Activated T-helper 2 cell treated with anti-CD3 and anti-CD28 coated beads, Interferon-gamma antibody, Interleukin-2, Interleukin-4, amounts not matched to agents 10 μg/mL and 5 μg/mL and 100 μg/mL, durations not matched to agents 14 hours and 24 hours and 36 hours (primary cell): ENCODE measurements around the gene DUSP10. TPM values are rescaled to one million over a fixed set of nuclear protein-coding genes. Genes with fewer than 3 reads are reported as not detected.

Source experiments
- DNase-seq: peaks from one replicate; pipeline ENCODE4 v3.0.0; 2021; ENCODE audit warnings: low spot score
- H3K27ac Mint-ChIP-seq: one replicate; pipeline ENCODE4 v1.8.0; 2021; ENCODE audit warnings: mixed read lengths
- H3K27me3 Mint-ChIP-seq: one replicate; pipeline ENCODE4 v1.8.0; 2021; ENCODE audit warnings: low read depth, mixed read lengths
- H3K36me3 Mint-ChIP-seq: one replicate; pipeline ENCODE4 v1.8.0; 2021; ENCODE audit warnings: low read depth, mixed read lengths
- H3K4me1 Mint-ChIP-seq: one replicate; pipeline ENCODE4 v1.8.0; 2021; ENCODE audit warnings: low read depth, mixed read lengths
- H3K4me3 Mint-ChIP-seq: one replicate; pipeline ENCODE4 v1.8.0; 2021; ENCODE audit warnings: low read depth, mild to moderate bottlenecking, moderate library complexity, mixed read lengths
- H3K9me3 Mint-ChIP-seq: one replicate; pipeline ENCODE4 v1.8.0; 2021; ENCODE audit warnings: mixed read lengths
- intact Hi-C: fragments of 100-400 bp; cut with micrococcal nuclease; formaldehyde crosslinking; loops from one replicate; pipeline ENCODE4 v1.15.1; 2023
- total RNA-seq: library from RNA; stranded (reverse); gene quantifications from 2 replicates; pipeline ENCODE4 v1.2.3, GENCODE V29; 2022

Gene DUSP10
- total RNA-seq, 1 donor from 2014 or later, result 21.7 TPM

DNA sequence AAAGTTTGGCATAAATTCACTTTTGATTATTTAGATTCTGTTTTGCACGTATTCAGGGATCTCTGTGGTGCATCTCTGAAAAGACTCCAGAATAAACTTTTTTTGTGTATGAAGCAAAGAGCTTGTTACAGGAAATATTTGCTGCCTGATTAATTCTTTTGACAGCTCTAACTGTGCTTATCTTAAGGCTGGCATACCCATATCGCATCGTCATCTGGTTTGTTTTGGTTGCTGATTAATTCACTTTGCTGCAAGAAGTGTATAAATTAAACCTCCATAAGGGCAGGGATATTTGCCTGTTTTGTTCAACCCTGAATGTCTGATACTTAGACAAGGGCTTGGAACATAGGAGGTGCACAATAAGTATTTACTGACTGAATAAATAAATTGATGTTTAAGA lies 17.5 kb upstream of the DUSP10 start:
- Mint-ChIP-seq H3K27me3 (no peaks in the 10 kb centered on the region), H3K4me3 (no peak overlapping the region), H3K4me1 (peaks cover 53% of the 10 kb centered on the region), H3K9me3 (peaks cover 6% of the 10 kb centered on the region), H3K36me3 (peaks cover 11% of the 10 kb centered on the region), H3K27ac (no peak overlapping the region)
- no peak for DNase-seq
- intact Hi-C loops, result no loop called here

DNA sequence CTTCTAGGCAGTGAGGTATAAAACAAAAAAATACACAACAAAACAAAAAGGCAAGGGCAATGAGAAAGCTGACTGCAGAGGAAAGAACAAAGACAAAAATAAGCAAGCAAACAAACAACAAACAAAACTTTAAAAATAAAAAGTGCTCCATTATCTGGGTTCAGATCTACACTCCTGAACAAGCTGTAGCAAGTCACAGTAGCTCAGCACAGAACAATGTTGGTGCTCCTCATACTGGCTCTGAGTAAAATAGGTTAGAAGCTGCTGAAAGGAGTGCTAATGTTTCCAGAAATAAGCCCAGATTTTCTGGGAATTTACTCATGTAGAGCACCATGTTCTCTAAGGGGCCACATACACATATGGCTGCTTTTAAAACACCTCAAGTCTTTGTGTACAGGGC lies 16.6 kb upstream of the DUSP10 start:
- Mint-ChIP-seq H3K4me1 (peaks cover 61% of the 10 kb centered on the region), H3K27me3 (no peaks in the 10 kb centered on the region), H3K27ac (no peak overlapping the region), H3K9me3 (peaks cover 15% of the 10 kb centered on the region), H3K36me3 (peaks cover 18% of the 10 kb centered on the region), H3K4me3 (no peak overlapping the region)
- intact Hi-C loops, result no loop called here
- DNase-seq, result no peak

DNA sequence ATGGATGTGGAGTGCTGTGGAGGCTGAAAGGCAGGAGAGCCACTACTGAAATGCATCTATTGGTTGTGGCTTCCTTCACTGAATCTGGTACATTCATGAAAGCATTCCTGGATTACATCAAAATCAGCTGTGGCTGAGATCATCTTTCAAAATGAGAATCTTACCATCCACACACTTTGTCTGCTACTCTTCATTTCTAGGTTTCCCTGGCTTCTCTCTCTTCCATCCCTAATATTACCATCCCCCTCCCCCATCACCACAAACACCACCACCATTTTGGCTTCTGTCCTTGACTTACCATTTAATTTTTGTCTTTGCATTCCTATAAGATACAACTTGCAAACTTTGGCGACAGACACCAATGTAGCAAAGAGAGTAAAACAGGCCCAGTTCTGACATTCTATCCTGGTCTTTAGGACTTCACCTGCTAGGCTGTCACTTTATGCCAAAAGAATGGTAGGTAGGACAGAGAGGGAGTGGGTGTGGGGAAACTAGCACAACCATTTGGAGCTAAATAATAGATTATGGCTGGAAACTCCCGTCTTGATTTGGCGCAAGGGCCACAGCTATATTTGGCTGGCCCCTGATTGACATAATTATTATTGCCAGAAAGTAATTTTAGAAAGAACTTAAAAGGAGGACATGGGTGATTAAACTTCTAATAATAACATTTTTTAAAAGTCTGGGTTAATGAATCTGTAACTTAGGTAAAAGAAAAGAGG lies 15.1 kb upstream of the DUSP10 start:
- DNase-seq, result no peak
- Mint-ChIP-seq H3K4me1 (peaks cover 67% of the 10 kb centered on the region), H3K27me3 (no peaks in the 10 kb centered on the region), H3K4me3 (no peak overlapping the region), H3K9me3 (peaks cover 19% of the 10 kb centered on the region), H3K36me3 (peaks cover 25% of the 10 kb centered on the region), H3K27ac (peak overlapping the region; percentile 51)
- intact Hi-C loops, result no loop called here

DNA sequence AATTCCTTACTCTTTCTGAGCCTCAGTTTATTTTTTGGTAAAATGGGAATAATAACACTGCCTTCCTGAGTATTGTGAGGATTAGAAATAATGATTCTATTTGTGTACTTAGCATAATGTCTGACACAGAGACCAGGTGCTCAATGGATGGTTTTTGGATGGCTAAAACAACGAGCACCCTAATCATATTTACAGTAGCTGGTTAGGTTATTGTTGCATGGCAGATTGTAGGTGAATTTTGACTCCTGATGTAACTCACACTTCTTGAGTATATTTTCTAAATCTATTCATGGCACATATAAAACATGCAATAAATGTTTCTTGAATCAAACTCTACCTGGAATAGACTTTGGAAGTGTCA lies 11.9 kb upstream of the DUSP10 start:
- intact Hi-C loops, result loop anchor here (1.0 to 5.0 kb wide), 9 partner anchors 12 to 978 kb away; partner anchors contain the start of gene DUSP10
- H3K4me3 Mint-ChIP-seq, result peak overlapping the region; percentile 28
- no peak for DNase-seq
- peaks cover 50% of the 10 kb centered on the region for H3K4me1 Mint-ChIP-seq
- no peaks in the 10 kb centered on the region for H3K27me3 Mint-ChIP-seq
- peak overlapping the region; percentile 81 for H3K27ac Mint-ChIP-seq
- H3K36me3 Mint-ChIP-seq, result peaks cover 38% of the 10 kb centered on the region
- peaks cover 22% of the 10 kb centered on the region for H3K9me3 Mint-ChIP-seq

DNA sequence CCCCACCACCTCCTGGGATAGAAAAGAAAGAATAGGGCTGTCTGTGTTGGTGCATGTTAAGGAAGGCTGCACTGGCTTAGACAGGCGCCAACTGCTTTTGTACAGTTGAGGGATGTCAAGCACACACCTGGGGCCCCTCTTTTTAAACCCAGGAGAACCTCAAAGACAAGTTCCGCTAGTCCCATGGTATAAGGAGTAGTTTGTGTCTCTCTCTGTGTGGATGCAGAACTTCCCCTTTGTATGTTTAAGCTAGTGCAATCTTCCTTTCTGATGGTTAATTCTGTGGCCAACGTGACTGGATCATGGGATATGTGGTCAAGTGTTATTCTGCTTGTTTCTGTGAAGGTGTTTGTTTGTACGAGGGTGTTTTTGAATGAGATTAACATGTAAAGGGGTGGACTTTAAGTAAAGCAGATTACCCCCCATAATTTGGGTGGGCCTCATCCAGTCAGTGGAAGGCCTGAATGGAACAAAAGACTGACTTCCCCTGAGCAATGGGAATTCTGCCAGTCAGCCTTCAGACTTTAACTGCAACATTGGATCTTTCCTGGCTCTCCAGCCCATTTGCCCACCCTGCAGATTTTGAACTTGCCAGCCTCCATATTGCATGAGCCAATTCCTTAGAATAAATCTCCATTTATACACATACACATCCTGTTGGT lies 9.5 kb upstream of the DUSP10 start:
- H3K27me3 Mint-ChIP-seq, result no peaks in the 10 kb centered on the region
- intact Hi-C loops, result loop anchor here (5.0 kb wide), 1 partner anchor 981 kb away; no protein-coding TSS in a partner anchor
- no peak for DNase-seq
- H3K4me3 Mint-ChIP-seq, result no peak overlapping the region
- H3K27ac Mint-ChIP-seq, result no peak overlapping the region
- H3K4me1 Mint-ChIP-seq, result peaks cover 39% of the 10 kb centered on the region
- peaks cover 38% of the 10 kb centered on the region for H3K36me3 Mint-ChIP-seq
- peaks cover 22% of the 10 kb centered on the region for H3K9me3 Mint-ChIP-seq

DNA sequence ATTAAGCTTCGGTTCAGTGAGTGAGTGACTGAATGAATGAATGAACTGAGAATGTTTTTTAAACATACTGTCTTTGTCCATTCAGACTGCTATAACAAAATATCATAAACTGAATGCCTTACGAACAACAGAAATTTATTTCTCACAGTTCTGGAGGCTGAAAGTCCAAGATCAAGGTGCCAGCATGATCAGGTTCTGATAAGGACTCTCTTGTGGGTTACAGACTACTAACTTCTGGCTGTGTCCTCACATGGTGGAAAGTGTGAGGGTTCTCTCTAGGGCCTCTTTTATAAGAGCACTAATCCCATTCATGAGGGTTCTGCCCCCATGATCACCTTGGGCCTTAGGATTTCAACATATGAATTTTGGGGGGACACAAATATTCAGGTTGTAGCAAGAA lies 7.1 kb upstream of the DUSP10 start:
- no peak overlapping the region for H3K4me3 Mint-ChIP-seq
- no peaks in the 10 kb centered on the region for H3K27me3 Mint-ChIP-seq
- peaks cover 11% of the 10 kb centered on the region for H3K9me3 Mint-ChIP-seq
- no peak overlapping the region for H3K27ac Mint-ChIP-seq
- DNase-seq, result no peak
- H3K4me1 Mint-ChIP-seq, result peaks cover 24% of the 10 kb centered on the region
- peaks cover 24% of the 10 kb centered on the region for H3K36me3 Mint-ChIP-seq
- intact Hi-C loops, result no loop called here

DNA sequence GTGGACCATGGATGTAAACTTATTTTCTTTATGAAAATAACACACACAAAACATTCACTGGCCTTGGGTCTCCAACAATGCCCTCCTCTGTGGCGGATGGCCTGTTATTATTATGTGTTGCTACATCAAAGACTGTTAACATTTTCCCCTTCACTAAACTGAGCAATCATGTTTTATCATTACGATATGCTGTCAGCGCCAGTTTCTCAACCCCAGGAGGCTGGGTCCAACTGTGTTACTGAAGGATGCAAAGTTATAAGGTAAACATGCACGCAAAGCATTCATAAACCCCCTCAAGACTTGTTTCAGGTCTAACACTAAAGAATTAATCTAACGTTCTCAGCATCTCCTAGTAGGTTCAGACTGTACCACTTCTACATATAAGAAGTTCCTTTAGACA lies 6.0 kb upstream of the DUSP10 start:
- no peak for DNase-seq
- no peaks in the 10 kb centered on the region for H3K27me3 Mint-ChIP-seq
- H3K9me3 Mint-ChIP-seq, result peaks cover 4% of the 10 kb centered on the region
- peaks cover 22% of the 10 kb centered on the region for H3K4me1 Mint-ChIP-seq
- peaks cover 16% of the 10 kb centered on the region for H3K36me3 Mint-ChIP-seq
- H3K27ac Mint-ChIP-seq, result no peak overlapping the region
- intact Hi-C loops, result no loop called here
- no peak overlapping the region for H3K4me3 Mint-ChIP-seq

DNA sequence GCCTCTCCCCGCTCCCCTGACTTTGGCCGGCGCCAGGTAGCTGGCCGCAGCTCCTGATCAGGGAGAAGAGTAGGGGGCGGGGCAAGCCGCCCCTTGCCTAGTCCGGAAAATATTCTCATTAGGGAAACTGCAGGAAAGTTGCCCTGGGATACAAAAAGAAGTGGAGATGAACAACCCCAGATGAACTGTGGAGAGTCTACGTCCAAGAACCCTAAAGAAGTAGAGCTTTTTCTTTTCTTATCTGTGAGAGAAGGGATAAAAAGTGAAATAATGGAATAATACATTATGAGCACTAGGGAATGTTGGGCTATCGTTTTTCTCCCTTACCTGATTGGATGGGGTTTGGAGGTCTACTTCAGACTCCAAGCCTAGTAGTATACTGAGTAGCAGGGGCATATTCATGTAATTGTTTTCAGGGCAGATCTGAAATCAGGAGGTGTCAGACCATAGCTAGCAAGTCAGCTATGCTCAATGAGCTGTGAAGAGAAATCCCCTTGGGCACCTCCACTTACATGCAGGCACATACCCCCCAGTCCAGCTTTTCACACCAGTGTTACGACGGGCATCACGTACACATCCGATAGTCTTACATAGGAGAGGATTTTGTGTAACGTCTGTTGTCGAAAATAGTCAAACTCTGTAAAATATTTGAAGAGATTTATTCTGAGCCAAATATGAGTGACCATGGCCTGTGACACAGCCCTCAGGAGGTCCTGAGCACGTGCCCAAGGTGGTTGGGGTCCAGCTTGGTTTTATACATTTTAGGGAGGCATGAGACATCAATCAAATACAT lies 1.7 kb upstream of the DUSP10 start:
- H3K36me3 Mint-ChIP-seq, result no peaks in the 10 kb centered on the region
- H3K27ac Mint-ChIP-seq, result peak overlapping the region; percentile 81
- no peak for DNase-seq
- H3K4me1 Mint-ChIP-seq, result peaks cover 24% of the 10 kb centered on the region
- no peaks in the 10 kb centered on the region for H3K9me3 Mint-ChIP-seq
- no peaks in the 10 kb centered on the region for H3K27me3 Mint-ChIP-seq
- H3K4me3 Mint-ChIP-seq, result peak overlapping the region; percentile 79
- intact Hi-C loops, result loop anchor here (1.0 to 5.0 kb wide), 3 partner anchors 76 to 266 kb away; no protein-coding TSS in a partner anchor

DNA sequence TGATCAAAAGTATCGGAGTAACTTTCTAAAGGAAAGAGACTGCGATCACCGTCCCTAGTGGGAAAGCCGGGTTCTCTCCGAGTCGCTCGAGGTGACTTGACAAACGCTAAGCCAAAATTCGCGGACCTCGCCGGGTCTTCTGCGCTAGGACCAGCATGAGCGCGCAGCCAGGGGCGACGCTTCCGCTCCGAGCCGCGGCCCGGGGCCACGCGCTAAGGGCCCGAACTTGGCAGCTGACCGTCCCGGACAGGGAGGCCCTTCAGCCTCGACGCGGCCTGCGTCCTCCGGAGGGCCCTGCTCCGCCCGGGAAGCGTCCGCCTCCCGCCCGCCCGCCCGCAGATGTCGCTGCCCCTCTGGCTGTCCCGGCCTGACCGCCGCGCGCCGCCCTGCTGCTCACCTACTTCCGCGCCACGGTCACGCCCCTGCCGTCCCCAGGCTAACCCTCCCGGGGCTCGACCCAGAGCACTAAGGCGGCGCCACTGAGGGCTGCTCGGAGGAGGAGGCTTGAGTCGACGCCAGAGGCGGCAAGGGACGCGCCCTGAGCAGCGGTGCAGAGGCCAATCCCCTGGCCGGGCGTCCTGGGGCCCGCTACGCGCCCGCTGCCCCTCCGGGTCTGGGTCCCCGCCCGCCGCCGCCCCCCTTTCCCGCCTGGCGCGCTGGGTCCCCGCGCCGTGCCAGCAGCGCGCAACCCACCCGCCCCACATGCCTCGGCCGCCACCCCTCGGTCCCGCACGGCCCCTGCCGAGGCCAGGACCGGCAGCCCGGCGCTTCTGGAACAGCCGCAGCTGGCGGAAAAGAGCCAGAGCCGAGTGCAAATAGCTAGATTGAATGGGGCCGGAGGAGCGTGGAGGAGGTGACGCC lies 896 bp upstream of the DUSP10 start:
- Mint-ChIP-seq H3K27ac (peak overlapping the region; percentile 81), H3K4me3 (peak overlapping the region; percentile 79), H3K4me1 (peaks cover 28% of the 10 kb centered on the region), H3K27me3 (no peaks in the 10 kb centered on the region), H3K9me3 (no peaks in the 10 kb centered on the region), H3K36me3 (no peaks in the 10 kb centered on the region)
- DNase-seq, result peak; percentile 81
- intact Hi-C loops, result loop anchor here (1.0 to 5.0 kb wide), 9 partner anchors 12 to 267 kb away; no protein-coding TSS in a partner anchor

DNA sequence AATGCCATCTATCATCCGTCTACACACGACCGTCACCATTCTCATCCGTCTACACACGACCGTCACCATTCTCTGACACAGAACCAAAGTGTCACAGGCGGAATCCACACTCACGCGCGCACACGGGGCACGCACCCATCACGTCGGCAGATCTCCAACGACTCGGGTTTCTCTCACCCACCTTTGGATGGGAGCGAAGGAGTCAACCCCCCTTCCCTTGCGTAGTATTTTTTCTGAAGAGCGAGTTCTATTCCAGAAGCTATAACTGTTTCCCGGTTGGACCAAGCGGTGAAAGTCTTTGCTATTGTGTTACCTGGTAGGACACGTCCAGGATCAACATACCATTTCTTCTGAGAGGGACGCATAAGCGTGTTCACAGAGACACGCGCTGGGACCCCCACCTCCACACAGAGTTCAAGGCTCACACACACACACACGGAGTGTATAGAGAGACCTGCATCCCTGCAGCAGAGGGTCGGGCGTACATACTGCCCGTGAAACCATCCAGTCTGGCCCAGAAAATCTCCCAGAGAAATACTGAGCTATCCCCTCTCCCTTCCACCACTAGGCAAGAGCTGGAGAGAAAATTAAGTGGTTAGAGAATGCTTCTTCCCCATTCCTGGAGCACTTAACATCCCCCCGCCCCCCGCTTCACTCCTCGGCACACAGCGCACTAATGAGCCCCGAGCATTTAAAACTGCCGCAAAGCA lies 741 bp downstream of the DUSP10 start:
- no peak overlapping the region for H3K27ac Mint-ChIP-seq
- intact Hi-C loops, result loop anchor here (1.0 to 5.0 kb wide), 4 partner anchors 14 to 221 kb away; no protein-coding TSS in a partner anchor
- no peak overlapping the region for H3K4me3 Mint-ChIP-seq
- no peak for DNase-seq
- H3K36me3 Mint-ChIP-seq, result no peaks in the 10 kb centered on the region
- H3K27me3 Mint-ChIP-seq, result no peaks in the 10 kb centered on the region
- H3K4me1 Mint-ChIP-seq, result peaks cover 41% of the 10 kb centered on the region
- H3K9me3 Mint-ChIP-seq, result no peaks in the 10 kb centered on the region

DNA sequence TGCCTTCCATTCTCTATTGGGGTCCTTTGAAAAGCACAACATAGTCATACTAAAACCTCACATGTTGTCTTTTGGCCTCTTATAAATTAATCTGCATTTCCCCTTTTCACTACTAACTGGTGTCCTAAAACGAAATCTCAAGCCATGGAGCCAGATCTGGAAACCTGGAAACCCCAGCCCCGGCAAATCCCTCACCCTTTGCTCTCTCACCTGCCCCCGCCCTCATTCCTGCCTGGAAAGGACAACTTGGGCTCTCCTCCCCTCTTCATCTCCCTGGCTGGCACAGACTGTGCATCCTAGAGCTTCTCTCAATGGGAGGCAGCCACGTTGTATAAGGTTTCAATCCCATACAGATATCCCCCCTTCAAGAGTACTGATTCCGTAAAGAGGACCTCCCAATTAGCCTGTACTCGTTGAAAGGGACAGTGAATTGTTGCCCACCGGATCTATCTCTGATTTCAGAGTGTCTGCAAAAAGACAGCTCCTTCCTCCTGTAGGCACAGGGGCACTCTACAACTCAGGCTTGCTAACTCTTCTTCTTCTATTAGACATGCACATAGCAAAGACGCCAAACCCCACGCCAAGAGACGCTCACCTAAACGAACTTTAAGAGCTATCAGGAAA lies 1.4 kb downstream of the DUSP10 start:
- Mint-ChIP-seq H3K4me1 (peaks cover 47% of the 10 kb centered on the region), H3K27me3 (no peaks in the 10 kb centered on the region)

More for the DNA sequence above, 1.4 kb downstream of the DUSP10 start:
- no peak overlapping the region for H3K27ac Mint-ChIP-seq
- H3K4me3 Mint-ChIP-seq, result no peak overlapping the region
- no peaks in the 10 kb centered on the region for H3K36me3 Mint-ChIP-seq
- no peaks in the 10 kb centered on the region for H3K9me3 Mint-ChIP-seq
- DNase-seq, result no peak
- intact Hi-C loops, result loop anchor here (5.0 kb wide), 2 partner anchors 73 to 222 kb away; no protein-coding TSS in a partner anchor
